ENCODE measurements around the gene ANK2.

ANK2 gene

GRCh38 chr4:113375964-113376666, 326.7 kb downstream of the ANK2 start:
- H3K9me3 ChIP-seq (ENCODE audit: low read length): no peaks in the 10 kb centered on the region
- no peaks in the 10 kb centered on the region for H3K9me2 ChIP-seq (ENCODE audit: low read depth, low read length)
- no peak overlapping the region for H3K4me3 ChIP-seq (ENCODE audit: low read depth, low read length, poor library complexity, severe bottlenecking)
- H2AFZ ChIP-seq (ENCODE audit: low read length): no peak overlapping the region
- no peaks in the 10 kb centered on the region for H3K36me3 ChIP-seq (ENCODE audit: insufficient read depth, low read length)
- no peaks in the 10 kb centered on the region for H4K20me1 ChIP-seq (ENCODE audit: insufficient read depth, low read length)
- H3K27ac ChIP-seq (ENCODE audit: low read depth, low read length, poor library complexity, severe bottlenecking): no peak overlapping the region
- no peak overlapping the region for H3K4me2 ChIP-seq (ENCODE audit: low read length)
- TF ChIP-seq, protein P1, sequence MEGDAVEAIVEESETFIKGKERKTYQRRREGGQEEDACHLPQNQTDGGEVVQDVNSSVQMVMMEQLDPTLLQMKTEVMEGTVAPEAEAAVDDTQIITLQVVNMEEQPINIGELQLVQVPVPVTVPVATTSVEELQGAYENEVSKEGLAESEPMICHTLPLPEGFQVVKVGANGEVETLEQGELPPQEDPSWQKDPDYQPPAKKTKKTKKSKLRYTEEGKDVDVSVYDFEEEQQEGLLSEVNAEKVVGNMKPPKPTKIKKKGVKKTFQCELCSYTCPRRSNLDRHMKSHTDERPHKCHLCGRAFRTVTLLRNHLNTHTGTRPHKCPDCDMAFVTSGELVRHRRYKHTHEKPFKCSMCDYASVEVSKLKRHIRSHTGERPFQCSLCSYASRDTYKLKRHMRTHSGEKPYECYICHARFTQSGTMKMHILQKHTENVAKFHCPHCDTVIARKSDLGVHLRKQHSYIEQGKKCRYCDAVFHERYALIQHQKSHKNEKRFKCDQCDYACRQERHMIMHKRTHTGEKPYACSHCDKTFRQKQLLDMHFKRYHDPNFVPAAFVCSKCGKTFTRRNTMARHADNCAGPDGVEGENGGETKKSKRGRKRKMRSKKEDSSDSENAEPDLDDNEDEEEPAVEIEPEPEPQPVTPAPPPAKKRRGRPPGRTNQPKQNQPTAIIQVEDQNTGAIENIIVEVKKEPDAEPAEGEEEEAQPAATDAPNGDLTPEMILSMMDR (IDR thresholded peaks at IDR 0.05; ENCODE audit: low read length): no peak
- no peak for TF ChIP-seq EZH2 (IDR thresholded peaks at IDR 0.05; ENCODE audit: borderline replicate concordance, low read length)
- H3F3A ChIP-seq (ENCODE audit: insufficient read depth, low read length): no peaks in the 10 kb centered on the region
- H3K9ac ChIP-seq (ENCODE audit: low read length): no peak overlapping the region
- no peaks in the 10 kb centered on the region for H3K79me2 ChIP-seq (ENCODE audit: insufficient read depth, low read length)
- no peaks in the 10 kb centered on the region for H3K4me1 ChIP-seq (ENCODE audit: insufficient read depth, low read length, severe bottlenecking)
- H3K27me3 ChIP-seq (ENCODE audit: insufficient read depth, low read length): no peaks in the 10 kb centered on the region

DNA sequence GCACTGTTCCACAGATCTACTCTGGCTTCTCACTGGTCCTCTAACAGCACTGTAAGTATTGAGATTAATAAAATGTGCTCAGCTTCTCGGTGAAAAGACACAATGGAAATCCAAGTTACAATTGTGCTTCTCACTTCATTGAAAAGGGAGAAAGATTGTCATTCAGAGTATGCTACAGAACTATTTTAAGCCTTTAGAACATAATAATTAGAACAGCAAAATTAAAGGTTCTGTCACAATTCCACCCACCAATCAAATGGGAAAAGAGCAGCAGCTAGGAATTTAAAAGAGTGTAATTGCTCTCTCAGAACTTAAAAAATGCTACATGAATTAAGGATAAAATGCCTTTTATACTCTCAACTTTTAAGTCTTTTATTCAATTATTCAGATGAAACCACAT, 329.4 kb downstream of the ANK2 start:
- H3K9me3 ChIP-seq (ENCODE audit: low read length): no peaks in the 10 kb centered on the region
- no peak for TF ChIP-seq EZH2 (IDR thresholded peaks at IDR 0.05; ENCODE audit: borderline replicate concordance, low read length)
- TF ChIP-seq, protein P1 (IDR thresholded peaks at IDR 0.05; ENCODE audit: low read length): no peak

GRCh38 chr4:113382704-113383103, 333.3 kb downstream of the ANK2 start:
- Histone ChIP-seq H3K79me2 (ENCODE audit: insufficient read depth, low read length) (no peaks in the 10 kb centered on the region), H3K27ac (ENCODE audit: low read depth, low read length, poor library complexity, severe bottlenecking) (no peak overlapping the region), H3K27me3 (ENCODE audit: insufficient read depth, low read length) (0 out of 2 replicates have a peak, but pooled peaks cover 3% of the 10 kb centered on the region), H3K4me1 (ENCODE audit: insufficient read depth, low read length, severe bottlenecking) (no peaks in the 10 kb centered on the region), H3K4me3 (ENCODE audit: low read depth, low read length, poor library complexity, severe bottlenecking) (no peak overlapping the region), H2AFZ (ENCODE audit: low read length) (no peak overlapping the region), H3F3A (ENCODE audit: insufficient read depth, low read length) (no peaks in the 10 kb centered on the region), H3K36me3 (ENCODE audit: insufficient read depth, low read length) (no peaks in the 10 kb centered on the region), H4K20me1 (ENCODE audit: insufficient read depth, low read length) (no peaks in the 10 kb centered on the region), H3K9me3 (ENCODE audit: low read length) (no peaks in the 10 kb centered on the region), H3K9ac (ENCODE audit: low read length) (no peak overlapping the region), H3K9me2 (ENCODE audit: low read depth, low read length) (no peaks in the 10 kb centered on the region), H3K4me2 (ENCODE audit: low read length) (no peak overlapping the region)
- TF ChIP-seq, protein P1 (IDR thresholded peaks at IDR 0.05; ENCODE audit: low read length): no peak
- no peak for TF ChIP-seq EZH2 (IDR thresholded peaks at IDR 0.05; ENCODE audit: borderline replicate concordance, low read length)

More for the DNA sequence above, 329.4 kb downstream of the ANK2 start:
- H3K27me3 ChIP-seq (ENCODE audit: insufficient read depth, low read length): no peaks in the 10 kb centered on the region
- no peaks in the 10 kb centered on the region for H3K79me2 ChIP-seq (ENCODE audit: insufficient read depth, low read length)
- H3K36me3 ChIP-seq (ENCODE audit: insufficient read depth, low read length): no peaks in the 10 kb centered on the region
- H3F3A ChIP-seq (ENCODE audit: insufficient read depth, low read length): no peaks in the 10 kb centered on the region
- no peaks in the 10 kb centered on the region for H3K9me2 ChIP-seq (ENCODE audit: low read depth, low read length)
- no peak overlapping the region for H3K4me2 ChIP-seq (ENCODE audit: low read length)
- no peak overlapping the region for H3K4me3 ChIP-seq (ENCODE audit: low read depth, low read length, poor library complexity, severe bottlenecking)
- no peaks in the 10 kb centered on the region for H4K20me1 ChIP-seq (ENCODE audit: insufficient read depth, low read length)
- no peak overlapping the region for H3K9ac ChIP-seq (ENCODE audit: low read length)
- no peak overlapping the region for H2AFZ ChIP-seq (ENCODE audit: low read length)
- no peaks in the 10 kb centered on the region for H3K4me1 ChIP-seq (ENCODE audit: insufficient read depth, low read length, severe bottlenecking)
- H3K27ac ChIP-seq (ENCODE audit: low read depth, low read length, poor library complexity, severe bottlenecking): no peak overlapping the region

All from OCI-LY1 (cell line).